Frontal cortex (tissue), 4 donors: ENCODE results near the gene UBE2K. TPM values are rescaled to one million over a fixed set of nuclear protein-coding genes. Genes with fewer than 3 reads are reported as not detected.
"Not testable (repeated sequence)": the region's sequence is repeated elsewhere in the genome, so short reads cannot be mapped to it uniquely, and the experiment has no call there.

Experiments used
- DNase-seq, 2 donors: peaks; one replicate each; pipeline ENCODE4 v3.0.0; 2012; ENCODE audit warnings: low spot score in 2 of 2
- FAIRE-seq: peaks from 2 replicates; lab custom pipeline; 2012; peaks lifted over from hg19 to GRCh38; lab: Jason Lieb, UNC
- total RNA-seq: library from RNA; depleted of rRNA; stranded (reverse); fragments of >200 nt; gene quantifications from one replicate; pipeline ENCODE4 v1.2.3, GENCODE V29; 2014
- donor health status: control.
- donor health status: control.
- donor health status: control.

Gene UBE2K, protein sequence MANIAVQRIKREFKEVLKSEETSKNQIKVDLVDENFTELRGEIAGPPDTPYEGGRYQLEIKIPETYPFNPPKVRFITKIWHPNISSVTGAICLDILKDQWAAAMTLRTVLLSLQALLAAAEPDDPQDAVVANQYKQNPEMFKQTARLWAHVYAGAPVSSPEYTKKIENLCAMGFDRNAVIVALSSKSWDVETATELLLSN
- total RNA-seq: 93.8 TPM

DNA sequence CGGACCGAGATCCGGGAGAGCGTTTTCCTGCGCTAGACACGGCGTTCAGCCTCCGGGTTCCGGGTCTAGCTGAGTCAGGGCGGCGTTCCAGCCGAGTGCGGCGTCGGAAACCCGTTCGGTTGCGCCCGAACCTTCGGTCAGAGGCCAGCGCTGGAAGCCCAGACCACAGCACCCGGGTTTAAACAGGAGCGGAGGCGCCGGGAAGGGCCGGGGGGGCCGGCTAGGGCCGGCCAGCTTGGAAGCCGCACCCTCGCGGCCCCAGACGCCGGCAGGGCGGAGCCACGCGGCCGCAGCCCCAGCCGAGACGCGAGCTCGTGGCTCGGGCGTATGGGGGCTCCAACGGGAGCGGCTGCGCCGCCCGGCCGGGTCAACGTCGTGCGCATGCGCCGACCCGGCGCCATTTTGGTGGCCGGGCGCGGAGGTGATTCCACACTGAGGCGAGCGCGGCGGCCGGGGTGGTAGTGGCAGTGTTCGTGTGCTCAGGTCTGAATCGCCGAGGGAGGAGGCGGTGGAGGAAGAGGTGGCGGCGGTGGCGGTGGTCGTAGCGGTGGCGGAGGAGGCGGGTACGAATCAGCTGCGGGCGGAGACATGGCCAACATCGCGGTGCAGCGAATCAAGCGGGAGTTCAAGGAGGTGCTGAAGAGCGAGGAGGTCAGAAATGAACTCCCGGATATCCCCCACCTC is at the start of gene UBE2K:
UBE2K (plus strand) TSS at position 397 of the 684 bp plus-strand sequence; CDS start at position 589, 192 bp downstream.
- DNase-seq: peak; percentile 83 to 87
- FAIRE-seq: no peak

- DNase-seq (no peak), FAIRE-seq (no peak)
Measured at GRCh38 chr4:39648213-39648612, 49.7 kb upstream of the UBE2K start.

GRCh38 chr4:39648827-39649558 is 48.9 kb upstream of the UBE2K start:
- DNase-seq: no peak
- no peak for FAIRE-seq

- FAIRE-seq (no peak), DNase-seq (no peak)
Measured at GRCh38 chr4:39649639-39650265, 48.2 kb upstream of the UBE2K start.

- FAIRE-seq: not testable (repeated sequence)
Measured at GRCh38 chr4:39651586-39651985, 46.4 kb upstream of the UBE2K start.

DNA sequence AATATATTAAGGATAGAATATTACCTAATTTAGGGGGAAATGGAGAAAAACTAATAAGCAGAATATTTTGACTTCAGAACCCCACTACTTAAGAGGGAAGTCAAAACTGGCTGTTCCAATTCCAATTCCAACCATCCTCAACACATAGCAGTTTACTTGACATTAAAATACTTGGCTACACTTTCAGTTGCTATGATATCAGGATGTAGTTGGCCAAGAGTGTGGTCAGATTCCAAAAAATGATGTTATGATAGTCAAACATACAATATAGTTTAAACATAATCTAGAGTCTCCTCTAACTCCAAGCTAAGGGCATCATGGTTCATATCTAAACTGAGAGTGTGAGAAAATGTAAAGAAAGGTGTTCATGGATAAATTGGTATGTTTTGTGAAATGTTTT is 42.7 kb upstream of the UBE2K start:
- DNase-seq (no peak), FAIRE-seq (no peak)

More at GRCh38 chr4:39651586-39651985, 46.4 kb upstream of the UBE2K start:
- not testable (repeated sequence) for DNase-seq

DNA sequence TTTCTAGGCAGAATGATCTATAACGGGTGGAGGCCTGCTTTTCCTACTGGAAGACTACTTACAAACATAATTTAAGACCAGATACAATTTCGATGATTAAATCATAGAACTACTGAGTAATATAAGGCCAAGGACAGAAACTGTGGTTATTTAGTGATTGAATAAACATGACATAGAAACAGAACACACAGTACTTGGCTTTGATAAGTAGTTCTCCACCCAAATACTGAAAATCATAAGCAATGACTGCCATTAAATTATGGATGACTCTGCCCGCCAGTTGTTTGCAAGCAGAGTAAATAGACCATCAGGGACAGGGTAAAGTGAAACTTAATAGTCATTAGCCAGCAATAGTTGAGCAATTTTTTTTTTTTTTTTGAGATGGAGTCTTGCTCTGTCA is 42.1 kb upstream of the UBE2K start:
- FAIRE-seq (no peak), DNase-seq (no peak)

DNA sequence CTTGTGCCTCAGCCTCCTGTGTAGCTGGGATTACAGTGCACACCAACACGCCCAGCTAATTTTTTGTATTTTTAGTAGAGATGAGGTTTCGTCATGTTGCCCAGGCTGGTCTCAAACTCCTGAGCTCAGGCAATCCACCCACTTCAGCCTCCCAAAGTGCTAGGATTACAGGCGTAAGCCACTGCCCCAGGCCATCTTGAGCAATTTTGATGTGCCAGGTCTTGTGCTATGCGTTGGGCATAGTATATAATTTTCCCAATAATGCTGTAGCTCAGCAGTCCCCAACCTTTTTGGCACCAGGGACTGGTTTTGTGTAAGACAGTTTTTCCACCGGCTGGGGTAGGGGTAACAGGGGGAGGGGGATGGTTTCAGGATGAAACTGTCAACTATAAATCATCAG is 41.3 kb upstream of the UBE2K start:
- FAIRE-seq, DNase-seq: not testable (repeated sequence)

DNA sequence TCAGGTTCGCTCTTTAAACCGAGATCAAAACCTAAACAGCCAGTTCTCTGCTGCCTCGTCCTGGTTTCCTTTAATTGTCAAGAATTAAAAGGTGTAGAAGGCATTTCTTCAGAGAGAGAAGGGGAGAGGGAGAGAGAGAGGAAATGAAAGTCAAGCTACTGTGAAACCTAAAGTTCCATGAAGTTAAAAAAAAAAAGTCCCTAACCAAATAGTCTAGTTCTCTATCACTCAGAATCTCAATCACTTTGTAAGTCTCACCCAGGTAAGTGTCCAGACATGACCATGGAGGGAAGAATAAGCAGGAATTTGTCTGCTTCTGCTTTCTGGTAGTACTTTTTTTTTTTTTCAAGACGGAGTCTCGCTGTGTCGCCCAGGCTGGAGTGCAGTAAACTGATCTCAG is 40.5 kb upstream of the UBE2K start:
- DNase-seq: no peak
- FAIRE-seq: no peak

- no peak for FAIRE-seq
Measured at GRCh38 chr4:39658756-39659155, 39.2 kb upstream of the UBE2K start.

DNA sequence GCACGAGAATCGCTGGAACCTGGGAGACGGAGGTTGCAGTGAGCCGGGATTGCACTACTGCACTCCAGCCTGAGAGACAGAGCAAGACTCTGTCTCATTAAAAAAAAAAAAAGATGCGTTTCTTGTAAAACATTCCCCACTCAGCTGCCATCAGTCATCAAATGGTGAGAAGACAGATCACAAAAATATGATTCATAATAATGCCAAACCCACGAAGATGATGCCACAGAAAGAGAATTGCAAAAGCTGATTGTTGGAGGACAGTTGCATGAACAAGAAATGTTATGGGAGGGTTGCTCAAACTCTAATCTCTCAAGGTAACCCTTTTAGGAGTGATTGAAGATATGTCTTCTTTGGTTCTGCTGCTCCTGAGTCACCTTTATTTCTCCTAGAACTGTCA is 37.9 kb upstream of the UBE2K start:
- DNase-seq (no peak), FAIRE-seq (no peak)

More at GRCh38 chr4:39658756-39659155, 39.2 kb upstream of the UBE2K start:
- no peak for DNase-seq

DNA sequence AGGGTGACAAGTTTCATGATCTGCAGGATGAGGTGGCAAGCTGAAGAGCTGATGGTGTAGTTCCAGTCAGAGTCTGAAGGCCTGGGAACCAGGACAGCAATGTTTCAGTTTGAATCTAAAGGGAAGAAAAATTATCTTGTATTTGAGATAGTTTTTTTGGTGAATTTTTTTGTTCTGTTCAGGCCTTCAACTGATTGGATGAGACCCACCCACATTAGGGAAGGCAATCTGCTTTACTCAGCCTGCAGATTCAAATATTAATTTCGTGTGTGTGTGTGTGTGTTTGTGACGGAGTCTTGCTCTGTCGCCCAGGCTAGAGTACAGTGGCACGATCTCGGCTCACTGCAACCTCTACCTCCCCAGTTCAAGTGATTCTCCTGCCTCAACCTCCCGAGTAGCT is 37.2 kb upstream of the UBE2K start:
- FAIRE-seq (no peak), DNase-seq (no peak)

DNA sequence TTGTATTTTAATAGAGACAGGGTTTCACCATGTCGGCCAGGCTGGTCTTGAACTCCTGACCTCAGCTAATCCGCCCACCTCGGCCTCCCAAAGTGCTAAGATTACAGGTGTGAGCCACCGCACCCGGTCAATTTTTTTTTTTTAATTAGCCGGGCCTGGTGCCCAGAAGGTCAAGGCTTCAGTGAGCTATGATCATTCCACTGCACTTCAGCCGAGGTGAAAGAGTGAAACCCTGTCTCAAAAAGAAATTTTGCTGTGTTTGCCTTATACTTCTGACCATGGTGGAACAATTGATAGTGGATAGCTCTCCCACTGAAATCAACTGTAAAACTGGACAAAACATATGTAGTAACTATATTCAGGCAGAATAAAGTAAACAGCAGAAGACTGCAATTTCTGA is 35.3 kb upstream of the UBE2K start:
- no peak for FAIRE-seq
- DNase-seq: no peak

DNA sequence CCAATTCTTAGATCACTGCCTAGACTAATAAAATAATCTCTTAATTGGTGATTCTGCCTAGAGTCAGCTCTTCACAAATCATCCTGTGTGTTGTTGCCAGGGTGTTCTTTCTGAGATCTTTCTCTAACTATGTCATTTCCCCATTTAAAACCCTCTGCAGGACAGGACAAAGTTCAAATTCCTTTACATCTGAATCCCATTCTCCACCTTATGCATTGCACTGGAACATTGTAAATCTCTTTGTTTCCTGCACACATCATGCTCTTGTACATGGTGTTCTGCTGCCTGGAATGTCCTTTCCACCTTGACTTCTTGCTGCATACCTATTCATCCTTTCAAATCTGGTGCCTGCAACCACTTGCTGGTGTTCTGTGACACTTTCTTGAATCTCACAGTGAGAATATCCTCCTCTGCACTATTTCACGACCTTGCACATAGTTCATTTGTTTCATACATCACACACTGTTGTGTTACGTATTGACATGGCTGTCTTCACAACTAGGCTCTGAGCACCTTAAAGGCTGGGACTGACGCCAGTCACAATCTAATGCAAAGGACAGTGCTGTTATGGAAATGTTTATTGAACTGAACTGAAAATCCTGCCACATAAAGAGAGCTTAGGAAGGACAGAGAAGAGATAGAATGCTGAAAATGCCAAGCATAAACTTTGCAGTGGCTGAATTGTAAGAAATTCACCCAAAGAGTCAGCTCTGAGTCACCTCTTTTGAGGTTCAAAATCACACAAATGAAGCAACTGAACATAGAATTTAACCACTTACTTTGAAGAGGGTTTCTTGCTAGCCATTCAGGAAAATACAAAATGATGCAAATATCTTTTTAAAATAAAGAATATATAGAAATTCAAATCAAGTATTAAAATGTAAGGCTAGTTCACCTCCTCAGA is 32.9 kb upstream of the UBE2K start:
- DNase-seq (no peak), FAIRE-seq (no peak)

- no peak for DNase-seq
- no peak for FAIRE-seq
Measured at GRCh38 chr4:39667706-39668105, 30.2 kb upstream of the UBE2K start.

GRCh38 chr4:39668887-39669286 is 29.0 kb upstream of the UBE2K start:
- no peak for FAIRE-seq
- DNase-seq: no peak

DNA sequence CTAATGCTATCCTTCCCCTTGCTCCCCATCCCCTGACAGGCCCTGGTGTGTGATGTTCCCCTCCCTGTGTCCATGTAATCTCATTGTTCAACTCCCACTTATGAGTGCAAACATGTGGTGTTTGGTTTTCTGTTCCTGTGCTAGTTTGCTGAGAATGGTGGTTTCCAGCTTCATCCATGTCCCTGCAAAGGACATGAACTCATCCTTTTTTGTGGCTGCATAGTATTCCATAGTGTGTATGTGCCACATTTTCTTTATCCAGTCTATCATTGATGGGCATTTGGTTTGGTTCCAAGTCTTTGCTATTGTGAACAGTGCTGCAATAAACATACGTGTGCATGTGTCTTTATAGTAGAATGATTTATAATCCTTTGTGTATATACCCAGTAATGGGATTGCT is 27.6 kb upstream of the UBE2K start:
- not testable (repeated sequence) for FAIRE-seq, DNase-seq

DNA sequence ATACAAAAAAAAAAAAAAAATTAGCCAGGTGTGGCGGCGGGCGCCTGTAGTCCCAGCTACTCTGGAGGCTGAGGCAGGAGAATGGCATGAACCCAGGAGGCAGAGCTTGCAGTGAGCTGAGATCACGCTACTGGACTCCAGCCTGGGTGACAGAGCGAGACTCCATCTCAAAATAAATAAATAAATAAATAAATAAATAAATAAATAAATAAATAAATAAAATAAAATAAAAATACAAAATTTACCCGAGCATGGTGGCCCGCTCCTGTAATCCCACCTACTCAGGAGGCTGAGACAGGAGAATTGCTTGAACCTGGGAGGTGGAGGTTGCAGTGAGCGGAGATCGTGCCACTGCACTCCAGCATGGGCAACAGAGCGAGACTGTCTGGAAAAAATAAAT is 22.3 kb upstream of the UBE2K start:
- not testable (repeated sequence) for DNase-seq, FAIRE-seq

- not testable (repeated sequence) for FAIRE-seq, DNase-seq
Measured at GRCh38 chr4:39681003-39681402, 16.9 kb upstream of the UBE2K start.
